HG03460 (cell line): ENCODE measurements around the gene PCDHB9.
"Not testable (repeated sequence)": the region's sequence is repeated elsewhere in the genome, so short reads cannot be mapped to it uniquely, and the experiment has no call there.

Source experiments
- ATAC-seq: cut with Tn5 transposase; IDR thresholded peaks from one replicate; pipeline ENCODE4 v1.9.1; 2021; ENCODE audit not compliant: unreplicated experiment

PCDHB9 gene

GRCh38 chr5:141184117-141184855 lies 2.7 kb upstream of the PCDHB9 start:
- not testable (repeated sequence) for ATAC-seq

- ATAC-seq = not testable (repeated sequence)
Observed at GRCh38 chr5:141188682-141189081, 1.7 kb downstream of the PCDHB9 start.

DNA sequence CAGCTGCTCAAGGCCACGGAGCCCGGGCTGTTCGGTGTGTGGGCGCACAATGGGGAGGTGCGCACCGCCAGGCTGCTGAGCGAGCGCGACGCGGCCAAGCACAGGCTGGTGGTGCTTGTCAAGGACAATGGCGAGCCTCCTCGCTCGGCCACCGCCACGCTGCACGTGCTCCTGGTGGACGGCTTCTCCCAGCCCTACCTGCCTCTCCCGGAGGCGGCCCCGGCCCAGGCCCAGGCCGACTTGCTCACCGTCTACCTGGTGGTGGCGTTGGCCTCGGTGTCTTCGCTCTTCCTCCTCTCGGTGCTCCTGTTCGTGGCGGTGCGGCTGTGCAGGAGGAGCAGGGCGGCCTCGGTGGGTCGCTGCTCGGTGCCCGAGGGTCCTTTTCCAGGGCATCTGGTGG lies 2.2 kb downstream of the PCDHB9 start:
- not testable (repeated sequence) for ATAC-seq

- ATAC-seq = no peak
Observed at GRCh38 chr5:141192110-141192725, 5.3 kb downstream of the PCDHB9 start, which contains the start of gene PCDHB10. TSS of gene PCDHB10 (plus strand) at chr5:141192353. CDS start at chr5:141192553, 200 bp downstream.

- not testable (repeated sequence) for ATAC-seq
Observed at GRCh38 chr5:141194332-141194731, 7.4 kb downstream of the PCDHB9 start.

- ATAC-seq = no peak
Observed at GRCh38 chr5:141196363-141196762, 9.4 kb downstream of the PCDHB9 start.

- no peak for ATAC-seq
Observed at GRCh38 chr5:141199359-141200235, 12.6 kb downstream of the PCDHB9 start, which contains the start of gene PCDHB11. TSS of gene PCDHB11 (plus strand) at chr5:141199627. CDS start at chr5:141199775, 148 bp downstream.

DNA sequence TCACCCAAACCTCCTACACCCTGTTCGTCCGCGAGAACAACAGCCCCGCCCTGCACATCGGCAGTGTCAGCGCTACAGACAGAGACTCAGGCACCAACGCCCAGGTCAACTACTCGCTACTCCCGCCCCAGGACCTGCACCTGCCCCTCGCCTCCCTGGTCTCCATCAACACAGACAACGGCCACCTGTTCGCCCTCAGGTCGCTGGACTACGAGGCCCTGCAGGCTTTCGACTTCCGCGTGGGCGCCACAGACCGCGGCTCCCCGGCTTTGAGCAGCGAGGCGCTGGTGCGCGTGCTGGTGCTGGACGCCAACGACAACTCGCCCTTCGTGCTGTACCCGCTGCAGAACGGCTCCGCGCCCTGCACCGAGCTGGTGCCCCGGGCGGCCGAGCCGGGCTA lies 14.2 kb downstream of the PCDHB9 start:
- ATAC-seq = not testable (repeated sequence)

DNA sequence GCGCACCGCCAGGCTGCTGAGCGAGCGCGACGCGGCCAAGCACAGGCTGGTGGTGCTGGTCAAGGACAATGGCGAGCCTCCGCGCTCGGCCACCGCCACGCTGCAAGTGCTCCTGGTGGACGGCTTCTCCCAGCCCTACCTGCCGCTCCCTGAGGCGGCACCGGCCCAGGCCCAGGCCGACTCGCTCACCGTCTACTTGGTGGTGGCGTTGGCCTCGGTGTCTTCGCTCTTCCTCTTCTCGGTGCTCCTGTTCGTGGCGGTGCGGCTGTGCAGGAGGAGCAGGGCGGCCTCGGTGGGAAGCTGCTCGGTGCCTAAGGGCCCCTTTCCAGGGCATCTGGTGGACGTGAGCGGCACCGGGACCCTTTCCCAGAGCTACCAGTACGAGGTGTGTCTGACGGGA lies 14.7 kb downstream of the PCDHB9 start:
- ATAC-seq = not testable (repeated sequence)

DNA sequence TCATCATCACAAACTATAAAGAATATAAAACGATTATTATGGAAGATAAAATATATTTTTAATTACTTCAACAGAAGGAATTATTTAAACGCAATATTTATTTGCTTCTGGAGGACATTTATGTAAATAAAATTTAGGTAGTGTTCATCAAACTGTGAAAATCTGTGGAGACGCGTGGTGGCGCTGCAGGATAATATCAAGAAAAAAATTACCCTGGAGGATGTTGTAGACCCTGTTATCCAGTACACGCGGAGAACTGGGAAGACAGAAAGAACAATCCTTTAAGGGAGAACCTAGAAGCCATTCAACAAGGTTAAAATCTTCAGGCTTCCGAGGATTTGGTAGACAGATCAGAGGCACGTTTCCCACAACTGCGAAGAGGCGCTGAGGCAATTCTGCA lies 21.5 kb downstream of the PCDHB9 start, which contains the start of gene PCDHB12:
TSS of gene PCDHB12 (plus strand) at position 242 of the 400 bp plus-strand sequence. CDS start 189 bp downstream, outside the sequence.
- no peak for ATAC-seq

DNA sequence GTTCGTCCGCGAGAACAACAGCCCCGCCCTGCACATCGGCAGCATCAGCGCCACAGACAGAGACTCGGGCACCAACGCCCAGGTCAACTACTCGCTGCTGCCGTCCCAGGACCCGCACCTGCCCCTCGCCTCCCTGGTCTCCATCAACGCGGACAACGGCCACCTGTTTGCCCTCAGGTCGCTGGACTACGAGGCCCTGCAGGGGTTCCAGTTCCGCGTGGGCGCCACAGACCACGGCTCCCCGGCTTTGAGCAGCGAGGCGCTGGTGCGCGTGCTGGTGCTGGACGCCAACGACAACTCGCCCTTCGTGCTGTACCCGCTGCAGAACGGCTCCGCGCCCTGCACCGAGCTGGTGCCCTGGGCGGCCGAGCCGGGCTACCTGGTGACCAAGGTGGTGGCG lies 23.3 kb downstream of the PCDHB9 start:
- ATAC-seq = not testable (repeated sequence)

- not testable (repeated sequence) for ATAC-seq
Observed at GRCh38 chr5:141210849-141211248, 23.9 kb downstream of the PCDHB9 start.

DNA sequence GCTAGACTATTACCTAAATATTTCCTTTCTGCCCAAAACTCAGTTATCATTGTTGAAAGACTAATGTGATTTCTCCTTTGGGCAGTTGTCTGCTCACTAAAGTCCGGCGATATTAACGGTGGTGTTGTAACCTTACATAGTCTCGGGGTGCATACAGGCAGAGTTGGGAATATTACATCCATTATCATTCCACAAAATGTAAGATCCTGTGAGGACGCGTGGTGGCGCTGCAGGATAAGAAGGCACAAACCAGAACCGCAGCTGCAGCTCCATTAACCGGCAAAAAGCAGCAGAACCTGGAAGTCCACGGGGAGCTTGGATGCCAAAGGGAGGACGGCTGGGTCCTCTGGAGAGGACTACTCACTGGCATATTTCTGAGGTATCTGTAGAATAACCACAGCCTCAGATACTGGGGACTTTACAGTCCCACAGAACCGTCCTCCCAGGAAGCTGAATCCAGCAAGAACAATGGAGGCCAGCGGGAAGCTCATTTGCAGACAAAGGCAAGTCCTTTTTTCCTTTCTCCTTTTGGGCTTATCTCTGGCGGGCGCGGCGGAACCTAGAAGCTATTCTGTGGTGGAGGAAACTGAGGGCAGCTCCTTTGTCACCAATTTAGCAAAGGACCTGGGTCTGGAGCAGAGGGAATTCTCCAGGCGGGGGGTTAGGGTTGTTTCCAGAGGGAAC lies 26.8 kb downstream of the PCDHB9 start, which contains the start of gene PCDHB13:
TSS of gene PCDHB13 (plus strand) at position 264 of the 684 bp plus-strand sequence. CDS start at position 469, 205 bp downstream.
- ATAC-seq = not testable (repeated sequence)

DNA sequence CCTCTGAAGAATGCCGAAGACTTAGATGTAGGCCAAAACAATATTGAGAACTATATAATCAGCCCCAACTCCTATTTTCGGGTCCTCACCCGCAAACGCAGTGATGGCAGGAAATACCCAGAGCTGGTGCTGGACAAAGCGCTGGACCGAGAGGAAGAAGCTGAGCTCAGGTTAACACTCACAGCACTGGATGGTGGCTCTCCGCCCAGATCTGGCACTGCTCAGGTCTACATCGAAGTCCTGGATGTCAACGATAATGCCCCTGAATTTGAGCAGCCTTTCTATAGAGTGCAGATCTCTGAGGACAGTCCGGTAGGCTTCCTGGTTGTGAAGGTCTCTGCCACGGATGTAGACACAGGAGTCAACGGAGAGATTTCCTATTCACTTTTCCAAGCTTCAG lies 27.6 kb downstream of the PCDHB9 start:
- ATAC-seq = not testable (repeated sequence)

GRCh38 chr5:141215504-141215903 lies 28.5 kb downstream of the PCDHB9 start:
- not testable (repeated sequence) for ATAC-seq

- ATAC-seq = not testable (repeated sequence)
Observed at GRCh38 chr5:141216035-141216434, 29.1 kb downstream of the PCDHB9 start.

- no peak for ATAC-seq
Observed at GRCh38 chr5:141223112-141223783, 36.3 kb downstream of the PCDHB9 start, which contains the start of gene PCDHB14. TSS of gene PCDHB14 (plus strand) at chr5:141223343. CDS start at chr5:141223506, 163 bp downstream.

- ATAC-seq = not testable (repeated sequence)
Observed at GRCh38 chr5:141224844-141225243, 37.9 kb downstream of the PCDHB9 start.

- not testable (repeated sequence) for ATAC-seq
Observed at GRCh38 chr5:141225421-141225820, 38.5 kb downstream of the PCDHB9 start.
